VCaP (cell line): Measurements from ENCODE around the gene DCUN1D2.

Source experiments
- H3K27ac ChIP-seq: fragments of 450-650 bp; 2 replicates; pipeline ENCODE4 v1.5.1; 2017
- TF ChIP-seq, protein P1 (sequence below): fragments of 450-650 bp; conservative IDR thresholded peaks from 2 replicates; pipeline ENCODE4 v1.5.1; 2017; ENCODE audit warnings: mild to moderate bottlenecking, moderate library complexity

Gene DCUN1D2

GRCh38 chr13:113448545-113448884, 42.0 kb downstream of the DCUN1D2 start:
- TF ChIP-seq, protein P1, sequence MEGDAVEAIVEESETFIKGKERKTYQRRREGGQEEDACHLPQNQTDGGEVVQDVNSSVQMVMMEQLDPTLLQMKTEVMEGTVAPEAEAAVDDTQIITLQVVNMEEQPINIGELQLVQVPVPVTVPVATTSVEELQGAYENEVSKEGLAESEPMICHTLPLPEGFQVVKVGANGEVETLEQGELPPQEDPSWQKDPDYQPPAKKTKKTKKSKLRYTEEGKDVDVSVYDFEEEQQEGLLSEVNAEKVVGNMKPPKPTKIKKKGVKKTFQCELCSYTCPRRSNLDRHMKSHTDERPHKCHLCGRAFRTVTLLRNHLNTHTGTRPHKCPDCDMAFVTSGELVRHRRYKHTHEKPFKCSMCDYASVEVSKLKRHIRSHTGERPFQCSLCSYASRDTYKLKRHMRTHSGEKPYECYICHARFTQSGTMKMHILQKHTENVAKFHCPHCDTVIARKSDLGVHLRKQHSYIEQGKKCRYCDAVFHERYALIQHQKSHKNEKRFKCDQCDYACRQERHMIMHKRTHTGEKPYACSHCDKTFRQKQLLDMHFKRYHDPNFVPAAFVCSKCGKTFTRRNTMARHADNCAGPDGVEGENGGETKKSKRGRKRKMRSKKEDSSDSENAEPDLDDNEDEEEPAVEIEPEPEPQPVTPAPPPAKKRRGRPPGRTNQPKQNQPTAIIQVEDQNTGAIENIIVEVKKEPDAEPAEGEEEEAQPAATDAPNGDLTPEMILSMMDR, result no peak
- peak overlapping the region; percentile 52 for H3K27ac ChIP-seq

- TF ChIP-seq, protein P1, result no peak
- H3K27ac ChIP-seq, result no peak overlapping the region
Observed at GRCh38 chr13:113447596-113447995, 42.9 kb downstream of the DCUN1D2 start.

- H3K27ac ChIP-seq, result no peak overlapping the region
Observed at GRCh38 chr13:113446488-113446854, 44.0 kb downstream of the DCUN1D2 start.

DNA sequence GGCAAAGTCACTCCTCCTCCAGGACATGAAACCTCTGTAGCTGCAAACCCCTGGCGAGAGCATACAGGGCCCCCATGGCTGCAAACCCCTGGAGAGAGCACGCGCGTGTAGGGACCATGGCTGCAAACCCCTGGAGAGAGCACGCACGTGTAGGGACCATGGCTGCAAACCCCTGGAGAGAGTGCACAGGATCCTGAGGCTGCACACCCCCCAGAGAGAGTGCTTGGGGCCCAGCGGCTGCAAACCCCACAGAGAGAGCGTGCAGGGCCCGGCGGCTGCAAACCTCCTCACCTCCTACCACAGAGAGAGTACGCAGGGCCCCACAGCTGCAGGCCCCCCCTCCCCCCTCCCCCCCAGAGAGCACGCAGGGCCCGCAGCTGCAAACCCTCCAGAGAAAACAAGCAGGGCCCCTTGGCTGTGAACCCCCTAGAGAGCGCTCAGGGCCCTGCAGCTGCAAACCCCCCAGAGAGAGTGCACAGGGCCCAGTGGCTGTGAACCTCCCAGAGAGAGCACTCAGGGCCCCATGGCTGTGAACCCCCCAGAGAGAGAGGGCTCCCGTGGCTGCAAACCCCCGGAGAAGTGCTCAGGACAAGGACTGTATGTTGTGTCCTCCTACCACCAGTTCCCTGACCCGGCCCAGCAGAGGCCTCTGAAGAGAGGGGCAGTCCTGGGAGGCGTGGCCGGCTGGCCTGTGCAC, 44.6 kb downstream of the DCUN1D2 start:
- H3K27ac ChIP-seq, result no peak overlapping the region
- TF ChIP-seq, protein P1, result no peak

More at GRCh38 chr13:113446488-113446854, 44.0 kb downstream of the DCUN1D2 start:
- TF ChIP-seq, protein P1, result no peak

DNA sequence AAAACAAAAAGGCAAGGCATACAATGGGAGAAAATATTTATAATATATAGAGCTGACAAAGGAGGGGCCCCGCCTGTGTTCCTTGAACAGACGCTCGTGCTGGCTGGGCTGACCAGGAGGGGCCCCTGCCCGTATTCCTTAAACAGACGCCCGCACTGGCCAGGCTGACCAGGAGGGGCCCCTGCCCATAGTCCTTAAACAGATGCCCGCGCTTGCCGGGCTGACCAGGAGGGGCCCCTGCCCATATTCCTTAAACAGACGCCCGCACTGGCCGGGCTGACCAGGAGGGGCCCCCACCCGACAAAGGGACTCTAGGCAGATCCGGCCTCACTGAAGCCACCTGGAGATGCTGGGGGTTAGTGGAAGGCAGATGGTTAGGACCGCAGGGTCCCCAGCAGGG, 46.5 kb downstream of the DCUN1D2 start:
- TF ChIP-seq, protein P1, result no peak
- no peak overlapping the region for H3K27ac ChIP-seq

DNA sequence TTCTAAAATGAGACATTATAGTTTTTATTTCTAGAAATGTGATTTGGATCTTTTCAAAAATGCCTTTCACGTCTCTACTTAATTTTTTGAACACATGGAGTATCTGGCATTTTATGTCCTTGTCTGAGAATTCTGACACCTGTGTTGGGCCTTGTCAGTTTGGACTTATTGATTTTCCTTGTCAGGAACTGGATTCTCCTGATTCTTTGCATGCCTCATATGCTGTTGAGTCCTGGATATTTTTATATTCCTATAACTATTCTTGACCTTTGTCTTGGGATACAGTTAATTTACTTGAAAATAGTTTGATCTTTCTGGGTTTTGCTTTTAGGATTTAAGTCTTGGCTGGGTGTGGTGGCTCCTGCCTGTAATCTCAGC, 47.5 kb downstream of the DCUN1D2 start:
- H3K27ac ChIP-seq, result no peak overlapping the region
- TF ChIP-seq, protein P1, result no peak

- no peak overlapping the region for H3K27ac ChIP-seq
- TF ChIP-seq, protein P1, result no peak
Observed at GRCh38 chr13:113442354-113442984, 48.0 kb downstream of the DCUN1D2 start.
